GM23338 (cell line): ENCODE data around the gene SLC25A22.

Source experiments
- CREB1 ChIP-seq: fragments of 250-450 bp; sonication (Bioruptor Pico); IDR thresholded peaks from 2 replicates; pipeline ENCODE4 v1.5.0; 2020; ENCODE audit warnings: low read depth, mild to moderate bottlenecking, moderate library complexity
- CTCF ChIP-seq, 2 experiments: fragments of 200-600 bp in 1 of 2; sonication (generic) in 1 of 2; conservative IDR thresholded peaks; 2 replicates each; pipeline versions ENCODE4 v1.5.1 to v1.6.1; 2016 to 2017; ENCODE audit warnings: antibody characterized with exemption in 2 of 2, low read depth in 2 of 2, mild to moderate bottlenecking in 2 of 2, moderate library complexity in 1 of 2
- EZH2 ChIP-seq: fragments of 200-600 bp; sonication (generic); IDR thresholded peaks from one replicate; pipeline ENCODE4 v1.8.0; 2017; ENCODE audit warnings: antibody characterized with exemption, mild to moderate bottlenecking, low read depth; ENCODE audit not compliant: unreplicated experiment
- EZH2phosphoT487 ChIP-seq: fragments of 200-600 bp; sonication (generic); IDR thresholded peaks from one replicate; pipeline ENCODE4 v1.8.1; 2018; ENCODE audit warnings: antibody characterized with exemption; ENCODE audit not compliant: unreplicated experiment
- JUNB ChIP-seq: IDR thresholded peaks from one replicate; pipeline ENCODE4 v1.6.1; 2016; ENCODE audit warnings: antibody characterized with exemption; ENCODE audit not compliant: unreplicated experiment
- REST ChIP-seq: IDR thresholded peaks from one replicate; pipeline ENCODE4 v1.6.1; 2018; ENCODE audit warnings: antibody characterized with exemption; ENCODE audit not compliant: unreplicated experiment

GRCh38 chr11:795634-796564, 2.2 kb downstream of the SLC25A22 start:
- TF ChIP-seq CTCF (conservative IDR thresholded peaks at IDR 0.05; ENCODE audit: low read depth in 2 of 2) (no peak), CREB1 (CRISPR knock-in tag) (no peak), JUNB (no peak), REST (no peak), EZH2 (no peak), EZH2phosphoT487 (no peak)
